Upper lobe of left lung (tissue), 4 donors: ENCODE measurements around the gene RNU6-9.

Experiments
- CTCF ChIP-seq, 6 experiments: fragments of 450-650 bp in 4 of 6; fragments of 200-600 bp in 2 of 6; sonication (generic) in 2 of 6; IDR thresholded peaks; one replicate each; pipeline ENCODE4 v1.5.1; 2016 to 2019; ENCODE audit warnings: antibody characterized with exemption in 6 of 6
- POLR2A ChIP-seq, 4 donors: fragments of 450-650 bp; IDR thresholded peaks; one replicate each; pipeline ENCODE4 v1.5.1; 2016 to 2017; ENCODE audit warnings: antibody characterized with exemption in 4 of 4, mild to moderate bottlenecking in 2 of 4

GRCh38 chr19:898663-899062, 5.4 kb downstream of the RNU6-9 start:
- TF ChIP-seq POLR2A (IDR thresholded peaks at IDR 0.05) = no peak
- TF ChIP-seq CTCF (IDR thresholded peaks at IDR 0.05) = no peak
